GM12875 (cell line): ENCODE results near the gene CDC20B.
"Not testable (repeated sequence)": the region's sequence is repeated elsewhere in the genome, so short reads cannot be mapped to it uniquely, and the experiment has no call there.

ENCODE experiments used
- H3K4me3 ChIP-seq: one replicate; pipeline ENCODE4 v1.5.1; 2011; ENCODE audit warnings: low read depth, low read length, control low read depth
- CTCF ChIP-seq: IDR thresholded peaks from 2 replicates; pipeline ENCODE4 v1.5.1; 2011; ENCODE audit warnings: low read depth, mild to moderate bottlenecking, control low read depth, inconsistent platforms, low read length, moderate library complexity, borderline replicate concordance; ENCODE audit not compliant: insufficient read depth

CDC20B gene

GRCh38 chr5:55123365-55123764 is 49.6 kb downstream of the CDC20B start:
- H3K4me3 ChIP-seq: no peak overlapping the region
- TF ChIP-seq CTCF: no peak

- no peak overlapping the region for H3K4me3 ChIP-seq
- no peak for TF ChIP-seq CTCF
These were observed 58.9 kb downstream of the CDC20B start for GRCh38 chr5:55114061-55114460.

GRCh38 chr5:55113327-55113726 is 59.6 kb downstream of the CDC20B start:
- H3K4me3 ChIP-seq: no peak overlapping the region
- no peak for TF ChIP-seq CTCF

GRCh38 chr5:55110217-55110616 is 62.8 kb downstream of the CDC20B start:
- no peak for TF ChIP-seq CTCF
- H3K4me3 ChIP-seq: no peak overlapping the region

- no peak overlapping the region for H3K4me3 ChIP-seq
- TF ChIP-seq CTCF: no peak
These were observed 64.3 kb downstream of the CDC20B start for GRCh38 chr5:55108661-55109060.

GRCh38 chr5:55105976-55106375 is 67.0 kb downstream of the CDC20B start:
- H3K4me3 ChIP-seq: not testable (repeated sequence)

GRCh38 chr5:55104946-55105701 is 67.9 kb downstream of the CDC20B start:
- no peak for TF ChIP-seq CTCF
- H3K4me3 ChIP-seq: no peak overlapping the region
